Left ventricle myocardium inferior (tissue), 1 donor: Measurements from ENCODE around the gene MTHFSD. TPM values are rescaled to one million over a fixed set of nuclear protein-coding genes. Genes with fewer than 3 reads are reported as not detected.

Source experiments
- DNase-seq: peaks from one replicate; pipeline ENCODE4 v3.0.0-alpha.2; 2020
- H3K27ac ChIP-seq: fragments of 200-600 bp; replicated peaks from 2 replicates; pipeline ENCODE4 v1.8.0; 2021
- H3K27me3 ChIP-seq: fragments of 200-600 bp; 2 replicates; pipeline ENCODE4 v1.8.0; 2021; ENCODE audit warnings: low read depth
- H3K36me3 ChIP-seq: fragments of 200-600 bp; 2 replicates; pipeline ENCODE4 v1.8.0; 2021
- H3K4me1 ChIP-seq: fragments of 200-600 bp; 2 replicates; pipeline ENCODE4 v1.8.0; 2021
- H3K4me3 ChIP-seq: fragments of 200-600 bp; 2 replicates; pipeline ENCODE4 v1.8.0; 2021; ENCODE audit warnings: mild to moderate bottlenecking, moderate library complexity
- H3K9me3 ChIP-seq: fragments of 200-600 bp; replicated peaks from 2 replicates; pipeline ENCODE4 v1.8.0; 2021
- CTCF ChIP-seq: fragments of 200-600 bp; IDR thresholded peaks from 2 replicates; pipeline ENCODE4 v1.8.0; 2021; ENCODE audit warnings: antibody characterized with exemption, mild to moderate bottlenecking, borderline replicate concordance
- intact Hi-C: fragments of 100-400 bp; cut with micrococcal nuclease; formaldehyde crosslinking; loops from one replicate; pipeline ENCODE4 v1.11.0; 2022
- total RNA-seq: library from RNA; stranded (reverse); fragmentation: NEBNext Ultra II Directional; extraction: Animal tissue kit (Norgen Biotek cat#: 25700); gene quantifications from one replicate; pipeline ENCODE4 v1.2.1, GENCODE V29; 2021
- donor health status: DM: no; HTN: yes; CAD: no; lungs with severe emphysema.

Gene MTHFSD
- total RNA-seq, 1 donor from 2014 or later = 10.2 TPM

- no peak for DNase-seq
- TF ChIP-seq CTCF = no peak
- H3K27me3 ChIP-seq = peaks cover 100% of the 10 kb centered on the region
- H3K27ac ChIP-seq = no peak overlapping the region
- no peaks in the 10 kb centered on the region for H3K36me3 ChIP-seq
- no peak overlapping the region for H3K4me3 ChIP-seq
- peaks cover 31% of the 10 kb centered on the region for H3K4me1 ChIP-seq
- peaks cover 7% of the 10 kb centered on the region for H3K9me3 ChIP-seq
- intact Hi-C loops = no loop called here
These were observed 60.9 kb downstream of the MTHFSD start for GRCh38 chr16:86494039-86494564.

DNA sequence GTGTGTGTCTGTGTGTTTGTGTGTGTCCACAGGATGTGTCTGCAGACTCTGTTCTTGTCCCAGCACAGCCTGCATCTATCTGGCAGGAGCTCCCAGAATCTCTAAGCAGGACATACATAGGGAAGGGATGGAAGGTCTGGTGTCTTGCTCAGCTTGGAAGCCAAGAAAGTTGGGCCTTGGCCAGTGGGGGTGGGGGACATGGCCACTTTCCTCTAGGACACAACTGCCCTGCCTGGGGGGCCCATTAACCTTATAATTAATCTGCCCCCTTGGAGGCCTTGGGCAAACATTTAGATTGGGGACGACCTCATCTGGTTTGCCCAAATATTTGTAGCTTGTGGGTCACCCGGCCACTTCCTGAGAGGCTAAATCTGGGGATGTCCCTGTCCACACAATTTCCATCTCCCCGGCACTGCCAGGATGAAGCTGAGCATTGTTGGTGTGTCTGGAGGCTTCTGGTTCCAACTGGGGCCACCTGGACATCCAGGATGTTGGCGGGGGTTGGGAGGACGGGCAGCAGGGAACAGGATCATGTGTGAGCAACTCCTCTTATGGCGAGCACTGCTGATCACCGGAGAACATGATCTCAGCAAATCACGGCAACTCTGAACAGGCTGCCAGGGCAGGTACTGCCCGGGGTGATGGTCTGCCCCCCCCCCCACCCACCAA lies 61.9 kb downstream of the MTHFSD start:
- Histone ChIP-seq H3K36me3 (no peaks in the 10 kb centered on the region), H3K27me3 (peaks cover 100% of the 10 kb centered on the region), H3K27ac (no peak overlapping the region), H3K9me3 (peaks cover 7% of the 10 kb centered on the region), H3K4me1 (peaks cover 21% of the 10 kb centered on the region), H3K4me3 (no peak overlapping the region)
- intact Hi-C loops = no loop called here
- DNase-seq = no peak
- TF ChIP-seq CTCF = no peak

DNA sequence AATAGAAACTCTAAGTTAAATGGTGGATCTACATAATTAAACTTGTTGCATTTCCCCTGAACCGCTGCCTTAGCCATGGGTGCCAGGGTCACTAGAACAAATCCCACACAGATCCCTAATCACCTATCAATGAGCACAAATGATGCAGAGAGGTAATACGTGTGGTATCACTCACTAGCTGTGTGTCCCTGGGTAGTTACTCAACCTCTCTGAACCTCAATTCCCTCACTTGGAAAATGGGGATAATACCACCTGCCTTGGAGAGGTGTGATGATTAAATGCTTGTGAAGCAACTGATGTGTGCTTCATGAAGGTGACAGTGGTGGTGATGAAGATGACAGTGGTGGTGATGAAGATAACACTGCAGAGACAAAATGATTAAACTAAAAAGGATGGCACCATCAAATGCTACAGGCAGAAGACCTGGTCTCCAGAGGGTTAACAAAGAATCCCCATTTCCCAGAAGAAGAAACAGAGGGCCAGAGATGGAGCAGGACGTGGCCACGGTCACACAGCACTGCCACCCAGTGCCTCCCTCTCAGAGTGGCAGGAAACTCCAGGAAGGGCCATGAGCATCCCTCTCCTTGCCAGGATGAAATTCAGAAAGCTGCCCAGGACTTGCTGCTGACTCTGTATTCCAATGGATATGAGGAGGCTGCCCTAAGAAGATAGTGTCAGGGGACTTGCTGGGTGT lies 62.6 kb downstream of the MTHFSD start:
- H3K27me3 ChIP-seq = peaks cover 100% of the 10 kb centered on the region
- peaks cover 7% of the 10 kb centered on the region for H3K9me3 ChIP-seq
- H3K4me3 ChIP-seq = no peak overlapping the region
- intact Hi-C loops = no loop called here
- TF ChIP-seq CTCF = no peak
- H3K4me1 ChIP-seq = peaks cover 14% of the 10 kb centered on the region
- DNase-seq = no peak
- no peak overlapping the region for H3K27ac ChIP-seq
- no peaks in the 10 kb centered on the region for H3K36me3 ChIP-seq

DNA sequence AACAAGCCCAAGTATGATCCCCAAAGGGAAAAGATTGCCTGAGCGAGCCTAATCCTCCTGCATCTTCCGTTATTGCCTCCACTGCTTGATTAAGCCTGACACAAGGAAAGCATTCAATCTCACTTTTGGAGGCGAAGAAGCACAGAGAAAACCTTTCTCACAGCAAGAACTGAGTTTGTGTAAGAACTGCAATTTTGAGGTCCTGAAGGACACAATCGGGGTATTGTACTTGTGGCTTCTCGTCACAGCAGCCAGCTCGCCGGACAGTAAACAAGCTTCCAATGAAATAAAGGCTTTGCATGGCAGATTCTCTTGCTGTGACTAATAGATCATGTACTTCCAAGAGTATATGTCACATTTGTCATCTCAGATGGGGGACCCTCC lies 63.4 kb downstream of the MTHFSD start:
- intact Hi-C loops = no loop called here
- peaks cover 7% of the 10 kb centered on the region for H3K4me1 ChIP-seq

More for the DNA sequence above, 63.4 kb downstream of the MTHFSD start:
- no peak for TF ChIP-seq CTCF
- Histone ChIP-seq H3K36me3 (no peaks in the 10 kb centered on the region), H3K27ac (no peak overlapping the region), H3K27me3 (peaks cover 100% of the 10 kb centered on the region), H3K9me3 (peaks cover 7% of the 10 kb centered on the region), H3K4me3 (no peak overlapping the region)
- DNase-seq = no peak
